HG03520 (cell line): Measurements from ENCODE around the gene NOL4L.

Experiments
- ATAC-seq: cut with Tn5 transposase; IDR thresholded peaks from one replicate; pipeline ENCODE4 v1.9.1; 2021; ENCODE audit warnings: mild to moderate bottlenecking, moderate library complexity; ENCODE audit not compliant: unreplicated experiment

The NOL4L gene

DNA sequence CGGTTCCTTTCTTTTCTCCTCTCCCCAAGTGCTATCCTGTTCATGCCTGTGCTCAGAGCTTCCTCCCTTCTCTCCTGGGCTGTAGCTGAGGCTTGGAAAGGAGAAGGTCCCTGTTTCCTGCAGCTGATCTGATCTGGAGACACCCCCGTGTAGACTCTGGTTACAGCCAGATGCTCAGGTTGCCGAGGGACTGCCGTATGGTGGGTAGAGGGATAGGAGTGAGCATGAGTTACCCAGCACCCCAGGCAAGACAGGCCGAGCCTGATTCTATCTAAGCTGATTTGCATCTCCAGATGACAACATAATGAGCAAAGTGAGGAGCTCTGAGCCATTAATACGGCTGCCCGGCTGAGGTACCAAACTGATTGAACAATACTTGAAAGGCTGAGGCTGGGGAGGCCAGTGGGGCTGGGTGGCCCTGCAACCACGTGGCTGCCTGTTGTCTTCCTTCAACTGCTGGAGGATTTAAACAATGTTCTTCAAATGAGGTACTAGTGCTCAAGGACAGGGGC is 135.2 kb downstream of the NOL4L start:
- no peak for ATAC-seq

DNA sequence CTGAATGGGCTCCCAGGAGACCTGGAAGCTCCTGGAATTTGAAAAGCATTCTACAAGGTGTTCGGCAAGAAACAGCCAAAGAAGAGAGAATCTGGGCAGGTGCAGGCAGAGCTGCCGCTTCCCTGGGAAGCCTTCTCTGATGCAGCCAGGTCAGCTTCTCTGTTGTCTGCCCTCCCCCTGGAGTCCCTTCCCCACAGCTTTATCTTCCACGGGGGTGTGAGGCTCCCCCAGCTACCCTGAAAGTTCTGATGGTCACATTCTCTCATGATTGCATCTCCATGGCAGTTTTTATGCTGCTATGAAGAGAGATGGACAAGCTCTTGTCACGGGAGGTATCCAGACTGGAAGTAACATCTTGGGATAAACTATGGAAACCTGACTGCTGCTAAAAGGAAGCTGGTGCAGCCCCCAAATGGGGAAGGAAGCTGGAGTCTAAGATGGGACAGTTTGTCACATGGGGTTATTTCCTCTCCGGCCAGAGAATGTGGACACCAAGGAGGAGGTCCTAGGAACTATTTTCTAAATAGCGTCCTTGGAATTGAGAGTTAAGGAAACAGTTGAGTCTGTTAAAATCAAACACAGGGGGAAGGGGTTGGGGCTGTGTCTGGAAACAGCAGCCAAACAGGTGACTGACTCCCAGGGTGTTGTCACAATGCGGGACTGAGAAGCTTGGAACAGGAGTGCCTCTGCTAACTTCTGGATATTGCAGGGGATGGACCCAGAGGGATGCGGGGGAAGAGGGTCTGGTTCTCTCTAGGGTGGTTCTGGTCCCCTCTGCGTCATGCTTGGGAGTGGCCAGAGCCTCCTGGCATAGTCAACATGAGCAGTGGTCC is 135.9 kb downstream of the NOL4L start:
- ATAC-seq: no peak

DNA sequence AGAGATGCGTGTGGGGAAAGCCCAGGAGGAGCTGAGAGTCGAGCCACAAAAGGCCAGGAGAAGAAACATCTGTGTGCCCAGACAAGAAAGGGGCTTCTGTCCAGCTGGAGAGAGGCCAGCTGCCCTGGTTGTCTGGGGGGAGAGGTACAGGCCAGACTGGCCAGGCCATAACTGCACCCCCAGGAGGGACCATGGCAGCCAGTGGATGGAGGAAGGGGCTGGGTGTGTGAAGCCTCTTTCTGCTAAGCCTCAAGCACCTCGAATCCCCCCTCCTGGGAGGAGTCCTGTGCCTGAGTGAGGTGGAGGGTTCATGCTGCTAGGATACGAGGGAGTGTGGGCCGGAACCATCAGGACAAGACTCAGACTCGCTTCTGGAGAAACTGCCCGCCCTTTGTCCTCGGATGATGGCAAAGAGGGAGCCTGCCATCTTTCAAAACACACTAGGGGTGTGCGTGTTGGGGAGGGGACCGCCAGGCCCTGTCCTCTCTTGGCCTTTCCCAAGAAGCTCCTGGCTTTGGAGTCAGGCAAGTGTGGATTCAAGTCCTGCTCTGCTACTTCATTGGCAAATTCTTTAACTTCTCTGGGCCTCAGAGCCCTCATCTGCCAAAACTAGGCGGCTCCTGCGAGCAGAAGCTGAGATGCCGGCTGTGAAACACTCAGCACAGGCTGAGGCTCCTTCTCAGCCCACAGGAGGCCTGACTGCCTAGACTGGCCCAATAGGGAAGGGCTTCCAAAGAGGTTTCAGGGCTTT is 136.7 kb downstream of the NOL4L start:
- ATAC-seq: no peak

- ATAC-seq: no peak
Observed at GRCh38 chr20:32447136-32448027, 137.8 kb downstream of the NOL4L start.

- no peak for ATAC-seq
Observed at GRCh38 chr20:32446301-32447100, 138.6 kb downstream of the NOL4L start.

- ATAC-seq: no peak
Observed at GRCh38 chr20:32445539-32446273, 139.4 kb downstream of the NOL4L start.

GRCh38 chr20:32444474-32445220 is 140.5 kb downstream of the NOL4L start:
- ATAC-seq: no peak

GRCh38 chr20:32443386-32443974 is 141.7 kb downstream of the NOL4L start:
- ATAC-seq: no peak

- no peak for ATAC-seq
Observed at GRCh38 chr20:32442630-32443373, 142.3 kb downstream of the NOL4L start.

- ATAC-seq: no peak
Observed at GRCh38 chr20:32441638-32442037, 143.5 kb downstream of the NOL4L start.

- no peak for ATAC-seq
Observed at GRCh38 chr20:32440758-32441078, 144.4 kb downstream of the NOL4L start.

GRCh38 chr20:32440069-32440757 is 144.9 kb downstream of the NOL4L start:
- ATAC-seq: no peak

- ATAC-seq: no peak
Observed at GRCh38 chr20:32439132-32439829, 145.9 kb downstream of the NOL4L start.

DNA sequence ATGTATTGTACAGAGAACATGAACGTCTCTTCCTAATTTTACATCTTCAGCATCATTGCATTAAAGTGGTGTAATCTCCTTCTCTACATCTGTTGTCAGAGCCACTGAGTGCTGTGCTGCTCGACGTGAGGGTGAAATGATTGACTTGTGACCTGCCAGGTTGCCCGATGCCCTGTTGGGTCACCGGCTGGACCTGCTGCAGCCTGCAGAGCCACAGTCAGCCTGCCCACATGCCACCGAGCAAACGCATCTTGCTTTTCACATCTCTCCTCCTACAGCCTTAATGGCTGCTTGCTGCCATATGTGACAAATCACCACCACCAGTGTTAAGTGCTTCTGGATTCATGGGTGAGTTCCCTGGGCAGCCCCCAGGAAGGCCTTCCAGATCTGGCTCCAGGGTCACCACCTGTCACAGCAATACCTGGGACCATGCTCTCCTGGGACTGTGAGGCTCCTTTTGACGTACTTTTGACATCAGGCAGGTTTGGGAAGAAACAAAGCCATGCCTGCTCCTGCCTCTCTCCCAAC is 146.7 kb downstream of the NOL4L start:
- no peak for ATAC-seq

- no peak for ATAC-seq
Observed at GRCh38 chr20:32437391-32438074, 147.6 kb downstream of the NOL4L start.

- ATAC-seq: no peak
Observed at GRCh38 chr20:32436968-32437367, 148.2 kb downstream of the NOL4L start.
